ENCODE results near the gene ECHS1.

Gene ECHS1

DNA sequence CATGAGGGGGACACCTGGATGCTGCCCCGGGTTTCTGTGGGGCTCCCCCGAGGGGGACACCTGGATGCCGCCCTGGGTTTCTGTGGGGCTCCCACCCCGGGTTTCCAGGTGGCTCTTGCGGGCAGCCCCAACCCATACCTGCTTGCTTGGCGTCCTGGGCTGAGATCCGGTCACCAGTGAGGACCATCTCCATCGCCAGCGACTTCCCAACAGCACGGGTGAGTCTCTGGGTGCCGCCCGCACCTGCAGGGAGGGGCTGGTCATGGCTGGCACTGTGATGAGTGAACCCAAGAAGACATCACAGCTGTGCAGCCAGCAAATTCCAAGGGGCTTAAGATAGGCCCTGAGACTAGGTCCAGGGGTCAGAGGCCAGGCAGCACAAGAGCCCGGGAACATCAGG lies 6.4 kb downstream of the ECHS1 start:
- DNase-seq (ENCODE audit: low read depth), result no peak
- TF ChIP-seq, protein P1, sequence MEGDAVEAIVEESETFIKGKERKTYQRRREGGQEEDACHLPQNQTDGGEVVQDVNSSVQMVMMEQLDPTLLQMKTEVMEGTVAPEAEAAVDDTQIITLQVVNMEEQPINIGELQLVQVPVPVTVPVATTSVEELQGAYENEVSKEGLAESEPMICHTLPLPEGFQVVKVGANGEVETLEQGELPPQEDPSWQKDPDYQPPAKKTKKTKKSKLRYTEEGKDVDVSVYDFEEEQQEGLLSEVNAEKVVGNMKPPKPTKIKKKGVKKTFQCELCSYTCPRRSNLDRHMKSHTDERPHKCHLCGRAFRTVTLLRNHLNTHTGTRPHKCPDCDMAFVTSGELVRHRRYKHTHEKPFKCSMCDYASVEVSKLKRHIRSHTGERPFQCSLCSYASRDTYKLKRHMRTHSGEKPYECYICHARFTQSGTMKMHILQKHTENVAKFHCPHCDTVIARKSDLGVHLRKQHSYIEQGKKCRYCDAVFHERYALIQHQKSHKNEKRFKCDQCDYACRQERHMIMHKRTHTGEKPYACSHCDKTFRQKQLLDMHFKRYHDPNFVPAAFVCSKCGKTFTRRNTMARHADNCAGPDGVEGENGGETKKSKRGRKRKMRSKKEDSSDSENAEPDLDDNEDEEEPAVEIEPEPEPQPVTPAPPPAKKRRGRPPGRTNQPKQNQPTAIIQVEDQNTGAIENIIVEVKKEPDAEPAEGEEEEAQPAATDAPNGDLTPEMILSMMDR (IDR thresholded peaks at IDR 0.05; ENCODE audit: insufficient read depth, low read depth, low read length, missing control alignments), result no peak
- no peak overlapping the region for H3K4me3 ChIP-seq (ENCODE audit: low read depth, low read length)

- H3K4me3 ChIP-seq (ENCODE audit: low read depth, low read length), result no peak overlapping the region
- TF ChIP-seq, protein P1 (IDR thresholded peaks at IDR 0.05; ENCODE audit: insufficient read depth, low read depth, low read length, missing control alignments), result no peak
- DNase-seq (ENCODE audit: low read depth), result no peak
Measured at GRCh38 chr10:133366130-133366478, 7.0 kb downstream of the ECHS1 start.

GRCh38 chr10:133365461-133366129 lies 7.6 kb downstream of the ECHS1 start:
- H3K4me3 ChIP-seq (ENCODE audit: low read depth, low read length), result no peak overlapping the region
- DNase-seq (ENCODE audit: low read depth), result no peak
- TF ChIP-seq, protein P1 (IDR thresholded peaks at IDR 0.05; ENCODE audit: insufficient read depth, low read depth, low read length, missing control alignments), result no peak

DNA sequence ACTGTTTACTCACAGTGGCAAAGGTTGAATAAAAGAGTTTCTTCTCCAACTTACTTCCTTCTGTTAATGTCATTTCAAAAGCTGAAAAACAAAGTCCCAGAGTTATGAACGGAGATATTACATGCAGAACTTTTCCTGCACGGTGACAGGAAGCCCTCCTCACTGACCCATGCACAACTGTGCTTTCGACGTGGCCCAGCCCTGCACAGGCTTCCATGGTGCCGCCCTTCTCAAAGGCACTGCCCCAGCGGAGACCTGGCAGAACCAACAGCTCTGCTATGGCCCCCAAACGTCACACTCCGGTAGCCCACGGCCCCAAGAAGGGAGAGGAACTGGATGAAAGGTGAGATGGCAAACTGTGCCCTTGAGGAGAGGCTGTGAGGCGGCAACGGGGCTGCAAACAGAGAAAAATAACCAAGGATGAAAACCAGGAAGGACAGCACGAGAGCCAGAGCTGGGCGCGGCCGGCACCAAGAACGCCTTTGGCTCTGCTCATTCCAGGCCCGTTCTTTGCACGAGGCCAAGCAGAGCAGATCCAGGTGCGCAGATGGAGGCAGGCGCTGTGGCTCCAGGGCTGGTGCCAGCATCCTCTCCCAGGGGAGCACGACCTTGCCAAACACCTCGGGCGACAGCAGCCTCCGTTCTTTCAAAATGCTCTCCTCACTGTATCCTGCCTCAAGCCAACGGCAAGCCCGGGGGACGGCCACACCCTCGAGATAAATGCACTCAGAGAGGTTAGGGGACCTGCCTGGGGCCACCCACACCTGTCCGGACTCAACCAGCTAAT lies 8.3 kb downstream of the ECHS1 start:
- H3K4me3 ChIP-seq (ENCODE audit: low read depth, low read length), result no peak overlapping the region
- TF ChIP-seq, protein P1 (IDR thresholded peaks at IDR 0.05; ENCODE audit: insufficient read depth, low read depth, low read length, missing control alignments), result no peak
- no peak for DNase-seq (ENCODE audit: low read depth)

GRCh38 chr10:133362846-133363245 lies 10.3 kb downstream of the ECHS1 start:
- TF ChIP-seq, protein P1 (IDR thresholded peaks at IDR 0.05; ENCODE audit: insufficient read depth, low read depth, low read length, missing control alignments), result no peak
- DNase-seq (ENCODE audit: low read depth), result no peak
- H3K4me3 ChIP-seq (ENCODE audit: low read depth, low read length), result no peak overlapping the region

DNA sequence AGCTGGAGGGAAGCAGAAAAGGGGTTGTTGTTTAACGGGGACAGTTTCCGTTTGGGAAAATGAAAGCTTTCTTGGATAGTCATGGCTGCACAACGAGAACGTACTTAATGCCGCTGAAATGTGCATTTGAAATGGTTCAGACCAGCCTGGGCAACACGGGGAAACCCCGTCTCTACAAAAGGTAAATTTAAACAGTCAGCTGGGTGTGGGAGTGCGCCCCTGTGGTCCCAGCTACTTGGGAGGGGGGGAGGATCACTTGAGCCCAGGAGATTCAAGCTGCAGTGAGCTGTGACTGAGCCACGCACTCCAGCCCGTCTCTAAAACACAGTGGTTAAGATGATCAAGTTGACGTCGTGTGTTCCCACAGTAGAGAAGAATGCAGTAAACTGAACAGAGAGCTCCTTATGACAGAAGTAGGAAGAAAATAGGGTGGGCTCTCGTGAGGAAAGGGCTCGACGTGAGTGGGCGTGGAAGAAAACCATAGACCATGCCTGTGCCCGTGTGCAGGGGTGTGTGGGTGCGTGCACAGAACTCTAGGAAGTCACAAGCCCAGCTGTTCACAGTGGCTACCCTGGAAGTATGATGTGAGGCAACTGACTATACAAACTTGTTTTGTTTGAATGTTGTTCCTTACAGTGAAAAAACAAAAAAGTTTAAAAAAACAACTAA lies 11.2 kb downstream of the ECHS1 start:
- H3K4me3 ChIP-seq (ENCODE audit: low read depth, low read length), result no peak overlapping the region
- peak; percentile 34 for DNase-seq (ENCODE audit: low read depth)

More for the DNA sequence above, 11.2 kb downstream of the ECHS1 start:
- TF ChIP-seq, protein P1 (IDR thresholded peaks at IDR 0.05; ENCODE audit: insufficient read depth, low read depth, low read length, missing control alignments), result no peak

All from GM12865 (cell line).